A549 (cell line): Measurements from ENCODE around the gene TBX18. TPM values are rescaled to one million over a fixed set of nuclear protein-coding genes. Genes with fewer than 3 reads are reported as not detected.

Experiments used
- ATAC-seq, 2 experiments: fragments of 200-7000 bp in 1 of 2; fragments of >200 bp in 1 of 2; cut with Nextera tagmentation in 1 of 2; cut with Tn5 transposase in 1 of 2; 3 replicates each; pipeline versions ENCODE4 v1.8.0 to v1.9.1; 2018 to 2020; ENCODE audit warnings: mild to moderate bottlenecking in 1 of 2, moderate library complexity in 1 of 2
- CTCF ChIA-PET: fragments of 300-600 bp; sonication (Branson Sonifier 250); formaldehyde crosslinking; extraction: SDS; loops from one replicate; lab custom pipeline; 2021; ENCODE audit warnings: antibody characterized with exemption, inconsistent platforms; lab: Yijun Ruan, JAX
- POLR2A ChIA-PET: fragments of 350-600 bp; formaldehyde crosslinking; extraction: SDS; loops from one replicate; lab custom pipeline; 2021; ENCODE audit warnings: antibody characterized with exemption, inconsistent platforms; lab: Yijun Ruan, JAX
- DNase-seq, 2 experiments: peaks; one replicate each; pipeline versions ENCODE4 v3.0.0 to v3.0.0-alpha.2; 2011 to 2016; ENCODE audit warnings: low read depth in 1 of 2, low spot score in 1 of 2
- FAIRE-seq: peaks from 2 replicates; lab custom pipeline; 2011; peaks lifted over from hg19 to GRCh38; lab: Jason Lieb, UNC
- H3K27ac ChIP-seq, 2 experiments: fragments of >200 bp; sonication (Bioruptor Twin); formaldehyde crosslinking; 3 replicates each; pipeline ENCODE4 v1.5.1; 2016 to 2017
- H3K4me1 ChIP-seq: fragments of >200 bp; sonication (Bioruptor Twin); formaldehyde crosslinking; 3 replicates; pipeline ENCODE4 v1.6.1; 2016
- H3K4me2 ChIP-seq: fragments of >200 bp; sonication (Bioruptor Twin); formaldehyde crosslinking; 3 replicates; pipeline ENCODE4 v1.6.1; 2016
- H3K4me3 ChIP-seq: fragments of >200 bp; sonication (Bioruptor Twin); formaldehyde crosslinking; 3 replicates; pipeline ENCODE4 v1.5.1; 2016
- H3K9me3 ChIP-seq: fragments of >200 bp; sonication (Bioruptor Twin); formaldehyde crosslinking; 3 replicates; pipeline ENCODE4 v1.6.1; 2016
- BHLHE40 ChIP-seq: IDR thresholded peaks from 2 replicates; pipeline ENCODE4 v1.6.1; 2012; ENCODE audit warnings: low read depth, low read length, inconsistent platforms
- CBX8 ChIP-seq: fragments of 200-600 bp; sonication (generic); IDR thresholded peaks from 2 replicates; pipeline ENCODE4 v1.6.1; 2016
- CHD2 ChIP-seq: fragments of 150-350 bp; IDR thresholded peaks from 2 replicates; pipeline ENCODE4 v1.6.1; 2014; ENCODE audit warnings: low read length; ENCODE audit not compliant: partially characterized antibody
- EHF ChIP-seq: fragments of 250-450 bp; sonication (Bioruptor Pico); IDR thresholded peaks from 2 replicates; pipeline ENCODE4 v1.5.0; 2020; ENCODE audit warnings: mild to moderate bottlenecking
- EP300 ChIP-seq, 2 experiments: fragments of >200 bp; sonication (Bioruptor Twin); formaldehyde crosslinking; IDR thresholded peaks; 2 replicates in 1 of 2; 3 replicates in 1 of 2; pipeline ENCODE4 v1.6.1; 2016 to 2017
- FOSB ChIP-seq: fragments of 250-450 bp; sonication (Bioruptor Pico); IDR thresholded peaks from 2 replicates; pipeline ENCODE4 v1.5.0; 2020; ENCODE audit warnings: mild to moderate bottlenecking, moderate library complexity
- FOSL2 ChIP-seq, 2 experiments: fragments of 450-650 bp in 1 of 2; fragments of >200 bp in 1 of 2; sonication (Bioruptor Twin) in 1 of 2; formaldehyde crosslinking; IDR thresholded peaks; 2 replicates each; pipeline versions ENCODE4 v1.5.0 to v1.6.1; 2016 to 2020; ENCODE audit warnings: mild to moderate bottlenecking in 1 of 2, moderate library complexity in 1 of 2
- HDAC2 ChIP-seq: fragments of 200-600 bp; sonication (generic); IDR thresholded peaks from 2 replicates; pipeline ENCODE4 v1.6.1; 2016
- KDM1A ChIP-seq: fragments of 200-600 bp; sonication (generic); IDR thresholded peaks from 2 replicates; pipeline ENCODE4 v1.6.1; 2016; ENCODE audit warnings: low read depth, mild to moderate bottlenecking
- MAZ ChIP-seq: fragments of 150-350 bp; IDR thresholded peaks from 2 replicates; pipeline ENCODE4 v1.6.1; 2014; ENCODE audit warnings: antibody characterized with exemption, low read depth, low read length, borderline replicate concordance
- NPAS2 ChIP-seq: fragments of 250-450 bp; sonication (Bioruptor Pico); IDR thresholded peaks from 2 replicates; pipeline ENCODE4 v1.8.0; 2022; ENCODE audit warnings: mild to moderate bottlenecking, moderate library complexity, borderline replicate concordance
- NR3C1 ChIP-seq: fragments of >200 bp; sonication (Bioruptor Twin); formaldehyde crosslinking; IDR thresholded peaks from 3 replicates; pipeline ENCODE4 v1.6.1; 2017
- POLR2A ChIP-seq: IDR thresholded peaks from 2 replicates; pipeline ENCODE4 v1.6.1; 2012; ENCODE audit warnings: mild to moderate bottlenecking, low read length
- RCOR1 ChIP-seq: fragments of 150-350 bp; IDR thresholded peaks from 2 replicates; pipeline ENCODE4 v1.6.1; 2014; ENCODE audit warnings: antibody characterized with exemption, low read length, low read depth
- RFX5 ChIP-seq: fragments of 450-650 bp; IDR thresholded peaks from 2 replicates; pipeline ENCODE4 v1.7.1; 2014; ENCODE audit warnings: antibody characterized with exemption, mild to moderate bottlenecking, moderate library complexity
- RNF2 ChIP-seq: fragments of 200-600 bp; sonication (generic); IDR thresholded peaks from 2 replicates; pipeline ENCODE4 v1.6.1; 2016; ENCODE audit warnings: low read depth, mild to moderate bottlenecking, antibody characterized with exemption, moderate library complexity, borderline replicate concordance
- SMC3 ChIP-seq: fragments of >200 bp; sonication (Bioruptor Twin); formaldehyde crosslinking; IDR thresholded peaks from 3 replicates; pipeline ENCODE4 v1.6.1; 2018; ENCODE audit warnings: inconsistent platforms
- ZSCAN20 ChIP-seq: fragments of 250-450 bp; sonication (Bioruptor Pico); IDR thresholded peaks from 2 replicates; pipeline ENCODE4 v1.8.0; 2022; ENCODE audit warnings: mild to moderate bottlenecking, moderate library complexity
- WGBS: methylation state at CpG from one replicate; pipeline ENCODE4 v1.1.6; 2017; ENCODE audit errors: missing lambda C conversion rate; 5-methylcytosine and 5-hydroxymethylcytosine counted together
- polyA plus RNA-seq, 4 experiments: library from polyadenylated mRNA; depleted of rRNA in 3 of 4; stranded (reverse); fragments of >200 nt; fragmentation: RNase III in 1 of 4; extraction: RNeasy Plus Mini Kit Qiagen cat#74134 plus additional on column Dnase treatment in 1 of 4; gene quantifications; 2 replicates in 3 of 4; 3 replicates in 1 of 4; pipeline ENCODE4 v1.2.3, GENCODE V29; 2011 to 2017
- TF ChIP-seq, protein P1 (sequence below): fragments of 200-600 bp; sonication (generic); IDR thresholded peaks from 2 replicates; pipeline ENCODE4 v1.6.1; 2016; ENCODE audit warnings: antibody characterized with exemption, mild to moderate bottlenecking, moderate library complexity
- TF ChIP-seq, protein P2 (sequence below): IDR thresholded peaks from 2 replicates; pipeline ENCODE4 v1.6.1; 2012
- TF ChIP-seq, protein P3 (sequence below): fragments of 250-450 bp; sonication (Bioruptor Pico); IDR thresholded peaks from 2 replicates; pipeline ENCODE4 v1.5.0; 2020; ENCODE audit warnings: low read depth, mild to moderate bottlenecking, moderate library complexity
- TF ChIP-seq, protein P4 (sequence below): fragments of 150-350 bp; IDR thresholded peaks from 2 replicates; pipeline ENCODE4 v1.6.1; 2014; ENCODE audit warnings: low read depth, mild to moderate bottlenecking, low read length
- TF ChIP-seq, protein P5 (sequence below): fragments of >200 bp; sonication (Bioruptor Twin); formaldehyde crosslinking; IDR thresholded peaks from 2 replicates; pipeline ENCODE4 v1.6.1; 2016

The TBX18 gene
- polyA plus RNA-seq, 2 of the 4 experiments (the other 2 are of a cell fraction), result 20.8 to 67.4 TPM

DNA sequence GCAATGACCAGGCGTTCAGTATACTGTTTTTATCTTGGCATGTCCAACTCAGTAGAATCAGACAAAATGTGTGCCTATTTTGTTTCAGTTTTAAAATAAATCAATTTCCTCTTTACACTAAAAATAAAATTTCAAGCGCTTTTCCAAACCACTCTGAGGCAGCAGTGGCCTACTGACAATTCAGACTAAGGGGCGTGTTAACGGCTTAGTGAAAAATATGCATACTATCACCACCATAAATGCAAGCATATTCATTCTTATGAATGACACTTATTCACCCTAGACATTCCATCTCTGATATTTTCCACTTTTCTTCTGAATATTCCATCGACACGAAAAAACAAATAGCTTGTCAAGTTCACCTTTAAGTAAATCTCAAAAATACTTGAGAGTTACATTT is 7.5 kb downstream of the TBX18 start:
- Histone ChIP-seq H3K9me3 (no peaks in the 10 kb centered on the region), H3K4me2 (peak overlapping the region; percentile 88), H3K4me3 (0 out of 3 replicates have a peak overlapping the region, but pooled peaks have one; percentile 6), H3K4me1 (peaks cover 61% of the 10 kb centered on the region; the same call in 2 of the 3 replicates)
- ChIA-PET CTCF (interaction anchor here (1.9 kb wide), 1 partner anchor 18 kb away, joined by 5 read pairs; no protein-coding TSS in a partner anchor), POLR2A (no interaction called here)
- 48% methylated on average over 6 of the region's 6 CpGs for WGBS
- no peak for FAIRE-seq
- no peak for DNase-seq
- TF ChIP-seq NR3C1 (no peak), RNF2 (no peak), RFX5 (no peak), CHD2 (no peak), BHLHE40 (no peak), RCOR1 (no peak), KDM1A (no peak), FOSL2 (IDR thresholded peaks at IDR 0.05) (no peak), FOSL2 (CRISPR knock-in tag; IDR thresholded peaks at IDR 0.05) (no peak)
- TF ChIP-seq, protein P1, sequence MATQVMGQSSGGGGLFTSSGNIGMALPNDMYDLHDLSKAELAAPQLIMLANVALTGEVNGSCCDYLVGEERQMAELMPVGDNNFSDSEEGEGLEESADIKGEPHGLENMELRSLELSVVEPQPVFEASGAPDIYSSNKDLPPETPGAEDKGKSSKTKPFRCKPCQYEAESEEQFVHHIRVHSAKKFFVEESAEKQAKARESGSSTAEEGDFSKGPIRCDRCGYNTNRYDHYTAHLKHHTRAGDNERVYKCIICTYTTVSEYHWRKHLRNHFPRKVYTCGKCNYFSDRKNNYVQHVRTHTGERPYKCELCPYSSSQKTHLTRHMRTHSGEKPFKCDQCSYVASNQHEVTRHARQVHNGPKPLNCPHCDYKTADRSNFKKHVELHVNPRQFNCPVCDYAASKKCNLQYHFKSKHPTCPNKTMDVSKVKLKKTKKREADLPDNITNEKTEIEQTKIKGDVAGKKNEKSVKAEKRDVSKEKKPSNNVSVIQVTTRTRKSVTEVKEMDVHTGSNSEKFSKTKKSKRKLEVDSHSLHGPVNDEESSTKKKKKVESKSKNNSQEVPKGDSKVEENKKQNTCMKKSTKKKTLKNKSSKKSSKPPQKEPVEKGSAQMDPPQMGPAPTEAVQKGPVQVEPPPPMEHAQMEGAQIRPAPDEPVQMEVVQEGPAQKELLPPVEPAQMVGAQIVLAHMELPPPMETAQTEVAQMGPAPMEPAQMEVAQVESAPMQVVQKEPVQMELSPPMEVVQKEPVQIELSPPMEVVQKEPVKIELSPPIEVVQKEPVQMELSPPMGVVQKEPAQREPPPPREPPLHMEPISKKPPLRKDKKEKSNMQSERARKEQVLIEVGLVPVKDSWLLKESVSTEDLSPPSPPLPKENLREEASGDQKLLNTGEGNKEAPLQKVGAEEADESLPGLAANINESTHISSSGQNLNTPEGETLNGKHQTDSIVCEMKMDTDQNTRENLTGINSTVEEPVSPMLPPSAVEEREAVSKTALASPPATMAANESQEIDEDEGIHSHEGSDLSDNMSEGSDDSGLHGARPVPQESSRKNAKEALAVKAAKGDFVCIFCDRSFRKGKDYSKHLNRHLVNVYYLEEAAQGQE, result no peak
- TF ChIP-seq, all 56 proteins: peak for 0
- ATAC-seq, result no peak
- H3K27ac ChIP-seq, result peak overlapping the region in 1 of 2 experiments; percentile 57; a peak in 3 of 6 replicates

DNA sequence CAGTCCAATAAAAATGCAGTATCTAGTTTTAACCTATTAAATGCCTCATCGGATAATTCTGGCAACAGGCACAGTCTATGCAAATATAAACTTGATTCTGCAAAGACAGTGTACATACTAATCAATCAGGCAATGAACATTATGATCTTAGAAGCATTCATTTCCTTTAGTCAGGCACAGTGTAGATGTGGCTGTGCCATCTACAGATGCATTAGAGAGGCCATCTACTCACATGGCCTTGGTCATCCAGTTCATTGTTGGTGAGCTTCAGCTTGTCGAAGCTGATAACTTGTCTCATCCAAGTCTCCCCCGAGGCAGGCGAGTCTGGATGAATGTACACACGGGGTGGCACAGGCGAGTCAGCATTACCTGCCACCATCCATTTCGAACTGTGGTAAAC is 7.9 kb downstream of the TBX18 start:
- FAIRE-seq (no peak), DNase-seq (no peak), ATAC-seq (peak in 1 of 2 experiments; percentile 51; a peak in 3 of 6 replicates)
- 26% methylated on average over 7 of the region's 7 CpGs for WGBS
- no peak for TF ChIP-seq SMC3
- TF ChIP-seq NPAS2 (CRISPR knock-in tag), result no peak
- no peak for TF ChIP-seq KDM1A
- no peak for TF ChIP-seq FOSL2 (IDR thresholded peaks at IDR 0.05)
- TF ChIP-seq FOSL2 (CRISPR knock-in tag; IDR thresholded peaks at IDR 0.05), result no peak
- TF ChIP-seq EP300 (IDR thresholded peaks at IDR 0.05), result no peak
- TF ChIP-seq CBX8, result no peak
- TF ChIP-seq EHF (CRISPR knock-in tag), result no peak
- TF ChIP-seq CHD2, result no peak
- Histone ChIP-seq H3K4me2 (peak overlapping the region; percentile 88), H3K4me3 (no peak overlapping the region), H3K27ac (peak overlapping the region in 1 of 2 experiments; percentile 57; a peak in 3 of 6 replicates), H3K4me1 (peaks cover 62% of the 10 kb centered on the region; the same call in 2 of the 3 replicates), H3K9me3 (no peaks in the 10 kb centered on the region)
- ChIA-PET CTCF (interaction anchor here (1.9 kb wide), 1 partner anchor 19 kb away, joined by 5 read pairs; no protein-coding TSS in a partner anchor), POLR2A (no interaction called here)

DNA sequence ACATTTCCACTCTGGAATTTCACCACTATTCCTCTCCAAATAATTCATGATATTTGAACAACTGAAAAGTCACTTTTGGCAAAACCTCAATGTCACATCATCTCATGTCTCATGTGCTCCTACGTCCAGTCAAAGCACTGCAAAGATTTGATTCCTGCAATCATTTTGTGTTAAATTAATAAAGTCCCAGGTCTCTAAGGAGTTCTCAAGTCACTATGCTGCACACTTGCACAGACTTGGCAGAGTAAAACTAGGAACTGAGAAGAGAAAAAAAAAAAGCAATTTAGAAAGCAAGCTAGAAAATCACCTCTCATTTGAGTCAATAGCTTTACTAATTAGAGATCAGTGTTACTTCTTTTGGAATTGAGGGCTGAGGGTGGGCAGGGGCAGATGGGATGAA is 11.2 kb downstream of the TBX18 start:
- DNase-seq, result no peak
- ChIA-PET CTCF (interaction anchor here (0.6 to 1.5 kb wide), 2 partner anchors 21 to 565 kb away, joined by 3 to 4 read pairs; no protein-coding TSS in a partner anchor), POLR2A (no interaction called here)
- 84% methylated on average over 1 of the region's 1 CpG for WGBS
- Histone ChIP-seq H3K4me1 (peaks cover 37% of the 10 kb centered on the region; the same call in 2 of the 3 replicates), H3K4me3 (no peak overlapping the region), H3K27ac (no peak overlapping the region), H3K4me2 (no peak overlapping the region), H3K9me3 (no peaks in the 10 kb centered on the region)
- ATAC-seq, result no peak
- FAIRE-seq, result no peak
- TF ChIP-seq CBX8 (no peak), EHF (CRISPR knock-in tag) (no peak), ZSCAN20 (CRISPR knock-in tag) (no peak), MAZ (no peak), POLR2A (no peak), HDAC2 (no peak), FOSB (CRISPR knock-in tag) (no peak)
- TF ChIP-seq, protein P2, sequence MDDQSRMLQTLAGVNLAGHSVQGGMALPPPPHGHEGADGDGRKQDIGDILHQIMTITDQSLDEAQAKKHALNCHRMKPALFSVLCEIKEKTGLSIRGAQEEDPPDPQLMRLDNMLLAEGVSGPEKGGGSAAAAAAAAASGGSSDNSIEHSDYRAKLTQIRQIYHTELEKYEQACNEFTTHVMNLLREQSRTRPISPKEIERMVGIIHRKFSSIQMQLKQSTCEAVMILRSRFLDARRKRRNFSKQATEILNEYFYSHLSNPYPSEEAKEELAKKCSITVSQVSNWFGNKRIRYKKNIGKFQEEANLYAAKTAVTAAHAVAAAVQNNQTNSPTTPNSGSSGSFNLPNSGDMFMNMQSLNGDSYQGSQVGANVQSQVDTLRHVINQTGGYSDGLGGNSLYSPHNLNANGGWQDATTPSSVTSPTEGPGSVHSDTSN, result no peak
- TF ChIP-seq, protein P3, sequence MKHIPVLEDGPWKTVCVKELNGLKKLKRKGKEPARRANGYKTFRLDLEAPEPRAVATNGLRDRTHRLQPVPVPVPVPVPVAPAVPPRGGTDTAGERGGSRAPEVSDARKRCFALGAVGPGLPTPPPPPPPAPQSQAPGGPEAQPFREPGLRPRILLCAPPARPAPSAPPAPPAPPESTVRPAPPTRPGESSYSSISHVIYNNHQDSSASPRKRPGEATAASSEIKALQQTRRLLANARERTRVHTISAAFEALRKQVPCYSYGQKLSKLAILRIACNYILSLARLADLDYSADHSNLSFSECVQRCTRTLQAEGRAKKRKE (CRISPR knock-in tag), result no peak
- TF ChIP-seq, protein P4, sequence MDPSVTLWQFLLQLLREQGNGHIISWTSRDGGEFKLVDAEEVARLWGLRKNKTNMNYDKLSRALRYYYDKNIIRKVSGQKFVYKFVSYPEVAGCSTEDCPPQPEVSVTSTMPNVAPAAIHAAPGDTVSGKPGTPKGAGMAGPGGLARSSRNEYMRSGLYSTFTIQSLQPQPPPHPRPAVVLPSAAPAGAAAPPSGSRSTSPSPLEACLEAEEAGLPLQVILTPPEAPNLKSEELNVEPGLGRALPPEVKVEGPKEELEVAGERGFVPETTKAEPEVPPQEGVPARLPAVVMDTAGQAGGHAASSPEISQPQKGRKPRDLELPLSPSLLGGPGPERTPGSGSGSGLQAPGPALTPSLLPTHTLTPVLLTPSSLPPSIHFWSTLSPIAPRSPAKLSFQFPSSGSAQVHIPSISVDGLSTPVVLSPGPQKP, result no peak
- TF ChIP-seq, protein P5, sequence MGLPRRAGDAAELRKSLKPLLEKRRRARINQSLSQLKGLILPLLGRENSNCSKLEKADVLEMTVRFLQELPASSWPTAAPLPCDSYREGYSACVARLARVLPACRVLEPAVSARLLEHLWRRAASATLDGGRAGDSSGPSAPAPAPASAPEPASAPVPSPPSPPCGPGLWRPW, result no peak
